Endothelial cell of umbilical vein (primary cell): ENCODE data around the gene DNAH6. TPM values are rescaled to one million over a fixed set of nuclear protein-coding genes. Genes with fewer than 3 reads are reported as not detected.

ENCODE experiments used
- BruUV-seq: library from RNA; stranded (reverse); fragments of 400-500 nt; replicated peaks from 2 replicates; lab custom pipeline; 2021; lab: Mats Ljungman, UMichigan
- CTCF ChIA-PET: fragments of 300-600, 350-600 bp; sonication (Branson Sonifier 250); formaldehyde crosslinking; loops from one replicate; lab custom pipeline; 2021; ENCODE audit warnings: antibody characterized with exemption, inconsistent platforms; lab: Charles Lee
- POLR2A ChIA-PET: fragments of 300-600, 350-600 bp; sonication (Branson Sonifier 250); formaldehyde crosslinking; loops from one replicate; lab custom pipeline; 2021; ENCODE audit warnings: antibody characterized with exemption, inconsistent platforms; lab: Charles Lee
- DNase-seq: peaks from one replicate; pipeline ENCODE4 v3.0.0-alpha.2; 2011; ENCODE audit warnings: low read depth, low spot score
- FAIRE-seq: peaks from 2 replicates; lab custom pipeline; 2011; peaks lifted over from hg19 to GRCh38; lab: Jason Lieb, UNC
- H2AFZ ChIP-seq: 2 replicates; pipeline ENCODE4 v1.6.0; 2012; ENCODE audit warnings: low read depth, low read length, control low read depth, inconsistent platforms
- H3K27ac ChIP-seq: 2 replicates; pipeline ENCODE4 v1.5.1; 2011; ENCODE audit warnings: low read depth, mild to moderate bottlenecking, control low read depth, low read length, moderate library complexity; ENCODE audit not compliant: insufficient read depth
- H3K27me3 ChIP-seq, 2 experiments: 2 replicates each; pipeline versions ENCODE4 v1.6.0 to v1.6.1; 2011; ENCODE audit warnings: low read length in 2 of 2, mixed read lengths in 1 of 2; ENCODE audit not compliant: control insufficient read depth in 2 of 2, insufficient read depth in 2 of 2
- H3K36me3 ChIP-seq, 2 experiments: 2 replicates in 1 of 2; 3 replicates in 1 of 2; pipeline ENCODE4 v1.5.1; 2011; ENCODE audit warnings: low read length in 2 of 2, mild to moderate bottlenecking in 1 of 2, moderate library complexity in 1 of 2; ENCODE audit not compliant: control insufficient read depth in 2 of 2, insufficient read depth in 2 of 2; ENCODE audit errors: extremely low read depth in 1 of 2
- H3K4me1 ChIP-seq: 3 replicates; pipeline ENCODE4 v1.5.1; 2011; ENCODE audit warnings: mild to moderate bottlenecking, low read length; ENCODE audit not compliant: control insufficient read depth, insufficient read depth; ENCODE audit errors: extremely low read depth
- H3K4me2 ChIP-seq: 2 replicates; pipeline ENCODE4 v1.6.1; 2011; ENCODE audit warnings: low read length, control low read depth, mixed read lengths; ENCODE audit not compliant: insufficient read depth
- H3K4me3 ChIP-seq, 3 experiments: fragments of 200-600 bp in 1 of 3; sonication (generic), shearing (Covaris generic) in 1 of 3; replicated peaks in 1 of 3; 2 replicates each; pipeline ENCODE4 v1.5.1; 2011 to 2016; ENCODE audit warnings: control low read depth in 3 of 3, low read length in 3 of 3, mild to moderate bottlenecking in 2 of 3, inconsistent platforms in 1 of 3, low read depth in 1 of 3, moderate library complexity in 1 of 3; ENCODE audit not compliant: insufficient read depth in 1 of 3
- H3K79me2 ChIP-seq: 2 replicates; pipeline ENCODE4 v1.6.0; 2012; ENCODE audit warnings: low read length, inconsistent platforms; ENCODE audit not compliant: control insufficient read depth, insufficient read depth
- H3K9ac ChIP-seq: replicated peaks from 2 replicates; pipeline ENCODE3; 2011; ENCODE audit warnings: low read length, control low read depth; ENCODE audit not compliant: insufficient read depth; ENCODE audit errors: extremely low read depth
- H3K9me1 ChIP-seq: replicated peaks from 3 replicates; pipeline ENCODE4 v1.6.0; 2011; ENCODE audit warnings: mild to moderate bottlenecking, low read length; ENCODE audit not compliant: control insufficient read depth, insufficient read depth; ENCODE audit errors: extremely low read depth
- H3K9me3 ChIP-seq: replicated peaks from 2 replicates; pipeline ENCODE4 v1.5.1; 2012; ENCODE audit warnings: low read length, inconsistent platforms; ENCODE audit not compliant: control insufficient read depth, insufficient read depth
- H4K20me1 ChIP-seq: replicated peaks from 2 replicates; pipeline ENCODE3; 2011; ENCODE audit warnings: mild to moderate bottlenecking, low read length; ENCODE audit not compliant: control insufficient read depth, insufficient read depth; ENCODE audit errors: extremely low read depth
- EZH2 ChIP-seq: IDR thresholded peaks from 2 replicates; pipeline ENCODE4 v1.6.1; 2012; ENCODE audit warnings: borderline replicate concordance, low read depth, mild to moderate bottlenecking, moderate library complexity, low read length, inconsistent platforms; ENCODE audit not compliant: severe bottlenecking
- FOS ChIP-seq: IDR thresholded peaks from 2 replicates; pipeline ENCODE4 v1.6.1; 2011; ENCODE audit warnings: mild to moderate bottlenecking, low read length, moderate library complexity, borderline replicate concordance; ENCODE audit not compliant: insufficient read depth
- GATA2 ChIP-seq: IDR thresholded peaks from 2 replicates; pipeline ENCODE4 v1.7.0; 2011; ENCODE audit warnings: low read depth, mild to moderate bottlenecking, moderate library complexity, mixed read lengths, low read length; ENCODE audit not compliant: insufficient read length, insufficient read depth
- JUN ChIP-seq: IDR thresholded peaks from 2 replicates; pipeline ENCODE4 v1.6.1; 2011; ENCODE audit warnings: borderline replicate concordance, low read depth; ENCODE audit not compliant: insufficient read length, insufficient read depth
- MYC ChIP-seq: IDR thresholded peaks from one replicate; pipeline ENCODE4 v1.6.1; 2011; ENCODE audit warnings: mild to moderate bottlenecking, low read depth, low read length
- POLR2A ChIP-seq: IDR thresholded peaks from 2 replicates; pipeline ENCODE4 v1.6.1; 2012; ENCODE audit warnings: low read depth, mild to moderate bottlenecking, control low read depth, low read length
- POLR2AphosphoS5 ChIP-seq: IDR thresholded peaks from 2 replicates; pipeline ENCODE4 v1.6.1; 2012; ENCODE audit warnings: low read depth, mild to moderate bottlenecking, control low read depth, low read length, moderate library complexity; ENCODE audit not compliant: insufficient read depth
- dilution Hi-C: fragments of 300-500 bp; cut with MboI; formaldehyde crosslinking; loops from one replicate; pipeline ENCODE4 v1.15.0; 2019; ENCODE audit warnings: low sequenced_read_pairs; ENCODE audit not compliant: extremely low pct_ligation_motif_present
- intact Hi-C: fragments of 100-400 bp; cut with micrococcal nuclease; formaldehyde crosslinking; loops from one replicate; pipeline ENCODE4 v1.10.0; 2022
- polyA plus RNA-seq, 4 experiments: library from polyadenylated mRNA; depleted of rRNA in 3 of 4; stranded (reverse) in 3 of 4; unstranded in 1 of 4; fragments of >200 nt; gene quantifications; 2 replicates each; pipeline versions ENCODE4 v1.2.1 to v1.2.3, GENCODE V29; 2011 to 2012; ENCODE audit warnings: missing spikeins in 1 of 4
- total RNA-seq: library from RNA; stranded (reverse); gene quantifications from 2 replicates; pipeline ENCODE4 v1.2.3, GENCODE V29; 2021
- TF ChIP-seq, protein P1 (sequence below): IDR thresholded peaks from 2 replicates; pipeline ENCODE4 v1.6.1; 2011; ENCODE audit not compliant: insufficient read depth, insufficient read length
- TF ChIP-seq, protein P2 (sequence below), 2 donors: IDR thresholded peaks; 1 replicate in 1 of 2; 2 replicates in 1 of 2; pipeline ENCODE4 v1.5.1; 2011; ENCODE audit warnings: low read length in 2 of 2, mild to moderate bottlenecking in 2 of 2, moderate library complexity in 2 of 2, control low read depth in 1 of 2, inconsistent platforms in 1 of 2, low read depth in 1 of 2; ENCODE audit not compliant: insufficient read depth in 1 of 2; ENCODE audit errors: extremely low read depth in 1 of 2

Gene DNAH6
- total and polyA plus RNA-seq, 2 donors (not counting 3 experiments of a cell fraction or from before 2014, with no cell fraction given), result 0.24 TPM; not detected in 1

- dilution Hi-C loops (no loop called here), intact Hi-C loops (loop anchor here (1.0 kb wide), 2 partner anchors 21 to 56 kb away; partner anchors contain the start of gene SUCLG1)
- H3K9me1 ChIP-seq, result no peaks in the 10 kb centered on the region
- H3K27me3 ChIP-seq, result peaks cover 12 to 20% of the 10 kb centered on the region in 2 experiments
- peak overlapping the region; percentile 80 for H2AFZ ChIP-seq
- ChIA-PET CTCF (interaction anchor here (0.6 to 2.1 kb wide), 2 partner anchors 22 to 347 kb away, joined by 3 to 4 read pairs; no protein-coding TSS in a partner anchor), POLR2A (no interaction called here)
- no TSS peak for BruUV-seq
- H3K4me1 ChIP-seq, result peaks cover 7% of the 10 kb centered on the region
- no peak overlapping the region for H3K9ac ChIP-seq
- peak overlapping the region; percentile 78 for H3K4me2 ChIP-seq
- DNase-seq (no peak), FAIRE-seq (no peak)
- H3K4me3 ChIP-seq, result peak overlapping the region in 1 of 3 experiments; percentile 53
- TF ChIP-seq, protein P1, sequence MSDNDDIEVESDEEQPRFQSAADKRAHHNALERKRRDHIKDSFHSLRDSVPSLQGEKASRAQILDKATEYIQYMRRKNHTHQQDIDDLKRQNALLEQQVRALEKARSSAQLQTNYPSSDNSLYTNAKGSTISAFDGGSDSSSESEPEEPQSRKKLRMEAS, result no peak
- no peak for TF ChIP-seq JUN
- TF ChIP-seq MYC, result no peak
- no peak for TF ChIP-seq GATA2
- TF ChIP-seq, protein P2, sequence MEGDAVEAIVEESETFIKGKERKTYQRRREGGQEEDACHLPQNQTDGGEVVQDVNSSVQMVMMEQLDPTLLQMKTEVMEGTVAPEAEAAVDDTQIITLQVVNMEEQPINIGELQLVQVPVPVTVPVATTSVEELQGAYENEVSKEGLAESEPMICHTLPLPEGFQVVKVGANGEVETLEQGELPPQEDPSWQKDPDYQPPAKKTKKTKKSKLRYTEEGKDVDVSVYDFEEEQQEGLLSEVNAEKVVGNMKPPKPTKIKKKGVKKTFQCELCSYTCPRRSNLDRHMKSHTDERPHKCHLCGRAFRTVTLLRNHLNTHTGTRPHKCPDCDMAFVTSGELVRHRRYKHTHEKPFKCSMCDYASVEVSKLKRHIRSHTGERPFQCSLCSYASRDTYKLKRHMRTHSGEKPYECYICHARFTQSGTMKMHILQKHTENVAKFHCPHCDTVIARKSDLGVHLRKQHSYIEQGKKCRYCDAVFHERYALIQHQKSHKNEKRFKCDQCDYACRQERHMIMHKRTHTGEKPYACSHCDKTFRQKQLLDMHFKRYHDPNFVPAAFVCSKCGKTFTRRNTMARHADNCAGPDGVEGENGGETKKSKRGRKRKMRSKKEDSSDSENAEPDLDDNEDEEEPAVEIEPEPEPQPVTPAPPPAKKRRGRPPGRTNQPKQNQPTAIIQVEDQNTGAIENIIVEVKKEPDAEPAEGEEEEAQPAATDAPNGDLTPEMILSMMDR (IDR thresholded peaks at IDR 0.05; ENCODE audit: extremely low read depth in 1 of 2, insufficient read depth in 1 of 2, low read depth in 1 of 2, low read length in 2 of 2), result no peak
- no peak for TF ChIP-seq POLR2AphosphoS5
- no peak for TF ChIP-seq FOS
- no peak for TF ChIP-seq EZH2
- TF ChIP-seq POLR2A, result no peak
- H4K20me1 ChIP-seq, result no peaks in the 10 kb centered on the region
- no peaks in the 10 kb centered on the region for H3K9me3 ChIP-seq
- no peak overlapping the region for H3K27ac ChIP-seq
- H3K36me3 ChIP-seq, result no peaks in the 10 kb centered on the region
- no peaks in the 10 kb centered on the region for H3K79me2 ChIP-seq
These were observed 510 bp upstream of the DNAH6 start for GRCh38 chr2:84515788-84516187.
